IMR-90 (cell line): ENCODE results near the gene HEXD.
"Not testable (repeated sequence)": the region's sequence is repeated elsewhere in the genome, so short reads cannot be mapped to it uniquely, and the experiment has no call there.

Experiments used
- BHLHE40 ChIP-seq: fragments of 150-350 bp; IDR thresholded peaks from 2 replicates; pipeline ENCODE4 v1.6.1; 2016; ENCODE audit warnings: mild to moderate bottlenecking, low read depth, low read length
- TF ChIP-seq, protein P1 (sequence below): conservative IDR thresholded peaks from 2 replicates; pipeline ENCODE4 v1.5.1; 2012; ENCODE audit warnings: mild to moderate bottlenecking, low read depth, low read length, improper control_type of control experiment

DNA sequence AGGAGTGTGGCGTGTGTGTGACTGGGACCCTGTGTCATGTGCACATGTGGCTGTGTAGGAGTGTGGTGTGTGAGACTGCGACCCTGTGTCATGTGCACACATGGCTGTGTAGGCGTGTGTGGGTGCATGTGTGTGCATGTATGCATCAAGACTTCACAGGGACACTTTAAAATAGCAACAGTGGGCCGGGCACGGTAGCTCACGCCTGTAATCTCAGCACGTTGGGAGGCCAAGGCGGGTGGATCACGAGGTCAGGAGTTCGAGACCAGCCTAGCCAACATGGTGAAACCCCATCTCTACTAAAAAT, 36.5 kb upstream of the HEXD start:
- TF ChIP-seq, protein P1, sequence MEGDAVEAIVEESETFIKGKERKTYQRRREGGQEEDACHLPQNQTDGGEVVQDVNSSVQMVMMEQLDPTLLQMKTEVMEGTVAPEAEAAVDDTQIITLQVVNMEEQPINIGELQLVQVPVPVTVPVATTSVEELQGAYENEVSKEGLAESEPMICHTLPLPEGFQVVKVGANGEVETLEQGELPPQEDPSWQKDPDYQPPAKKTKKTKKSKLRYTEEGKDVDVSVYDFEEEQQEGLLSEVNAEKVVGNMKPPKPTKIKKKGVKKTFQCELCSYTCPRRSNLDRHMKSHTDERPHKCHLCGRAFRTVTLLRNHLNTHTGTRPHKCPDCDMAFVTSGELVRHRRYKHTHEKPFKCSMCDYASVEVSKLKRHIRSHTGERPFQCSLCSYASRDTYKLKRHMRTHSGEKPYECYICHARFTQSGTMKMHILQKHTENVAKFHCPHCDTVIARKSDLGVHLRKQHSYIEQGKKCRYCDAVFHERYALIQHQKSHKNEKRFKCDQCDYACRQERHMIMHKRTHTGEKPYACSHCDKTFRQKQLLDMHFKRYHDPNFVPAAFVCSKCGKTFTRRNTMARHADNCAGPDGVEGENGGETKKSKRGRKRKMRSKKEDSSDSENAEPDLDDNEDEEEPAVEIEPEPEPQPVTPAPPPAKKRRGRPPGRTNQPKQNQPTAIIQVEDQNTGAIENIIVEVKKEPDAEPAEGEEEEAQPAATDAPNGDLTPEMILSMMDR, result not testable (repeated sequence)
- not testable (repeated sequence) for TF ChIP-seq BHLHE40
